Measurements from ENCODE around the gene ATP6AP1. TPM values are rescaled to one million over a fixed set of nuclear protein-coding genes. Genes with fewer than 3 reads are reported as not detected.

Gene ATP6AP1
- total and polyA plus RNA-seq, 9 of the 15 experiments (the other 6 are each of a cell fraction or from before 2014, with no cell fraction given) = 8.3 to 90.5 (median 52.9) TPM

- CTCF ChIA-PET (ENCODE audit: low intra/inter-chr PET ratio) = no interaction called here
- Histone ChIP-seq H4K20me1 (replicated peaks; ENCODE audit: control insufficient read depth, insufficient read depth, low read length) (peaks cover 5% of the 10 kb centered on the region; the same call in 1 of the 2 replicates), H3K27me3 (ENCODE audit: control insufficient read depth in 2 of 2, insufficient read depth in 2 of 2, low read length in 2 of 2) (no peaks in the 10 kb centered on the region), H3K79me2 (ENCODE audit: control insufficient read depth, insufficient read depth, low read length) (peaks cover 40% of the 10 kb centered on the region), H3K9ac (ENCODE audit: insufficient read depth in 1 of 2, low read depth in 2 of 2, low read length in 2 of 2) (no peak overlapping the region; a peak in 1 of 4 replicates), H3K4me3 (no peak overlapping the region), H3K4me2 (ENCODE audit: insufficient read depth, low read length) (no peak overlapping the region), H3K9me3 (replicated peaks; ENCODE audit: control insufficient read depth, insufficient read depth, low read depth, low read length) (no peaks in the 10 kb centered on the region), H3K27ac (ENCODE audit: extremely low read depth, low read depth, low read length) (no peak overlapping the region), H3K36me3 (ENCODE audit: control insufficient read depth, insufficient read depth, low read length) (peaks cover 53% of the 10 kb centered on the region; the same call in 2 of the 3 replicates), H3K4me1 (replicated peaks in 1 of 2; ENCODE audit: control insufficient read depth in 2 of 2, insufficient read depth in 2 of 2, low read length in 2 of 2) (peaks cover 11 to 55% of the 10 kb centered on the region in 2 experiments; a peak in 4 of 5 replicates), H2AFZ (ENCODE audit: low read depth, low read length) (no peak overlapping the region), H3K9me1 (ENCODE audit: control insufficient read depth, insufficient read depth, low read length) (peaks cover 3% of the 10 kb centered on the region)
- DNase-seq (ENCODE audit: extremely low read depth in 1 of 4, low spot score in 3 of 4) (no peak), ATAC-seq (no peak), FAIRE-seq (no peak)
- 89% methylated on average over 8 of the region's 11 CpGs for WGBS (ENCODE audit: insufficient coverage, low coverage, missing lambda C conversion rate)
- BruUV-seq (replicated peaks) = no TSS peak
- intact Hi-C loops (cut with micrococcal nuclease) = no loop called here
- in situ Hi-C loops (cut with MboI) = no loop called here
- TF ChIP-seq SP2 (IDR thresholded peaks at IDR 0.05; ENCODE audit: extremely low read depth, low read depth, low read length, poor library complexity, severe bottlenecking) = no peak
- no peak for TF ChIP-seq CCNT2 (IDR thresholded peaks at IDR 0.05; ENCODE audit: borderline replicate concordance, extremely low read depth, insufficient read length, low read depth, low read length)
- no peak for TF ChIP-seq ZNF197 (CRISPR knock-in tag; IDR thresholded peaks at IDR 0.05; ENCODE audit: low read depth)
- POLR2A ChIA-PET = interaction anchor here (0.6 to 1.6 kb wide), 4 partner anchors 11 to 706 kb away, joined by 3 to 6 read pairs (median 4); no protein-coding TSS in a partner anchor
These were observed 13.1 kb downstream of the ATP6AP1 start for GRCh38 chrX:154441564-154441963.

GRCh38 chrX:154441984-154442707 is 13.7 kb downstream of the ATP6AP1 start:
- ChIA-PET CTCF (ENCODE audit: low intra/inter-chr PET ratio) (no interaction called here), POLR2A (interaction anchor here (0.8 to 1.6 kb wide), 2 partner anchors 10 to 41 kb away, joined by 5 to 6 read pairs; no protein-coding TSS in a partner anchor)
- H3K9me1 ChIP-seq (ENCODE audit: control insufficient read depth, insufficient read depth, low read length) = peaks cover 3% of the 10 kb centered on the region
- H3K4me2 ChIP-seq (ENCODE audit: insufficient read depth, low read length) = no peak overlapping the region
- H3K27me3 ChIP-seq (ENCODE audit: control insufficient read depth in 2 of 2, insufficient read depth in 2 of 2, low read length in 2 of 2) = no peaks in the 10 kb centered on the region
- H3K36me3 ChIP-seq (ENCODE audit: control insufficient read depth, insufficient read depth, low read length) = peaks cover 59% of the 10 kb centered on the region; the same call in 2 of the 3 replicates
- BruUV-seq (replicated peaks) = TSS peak; percentile 25
- H3K4me3 ChIP-seq = no peak overlapping the region
- intact Hi-C loops (cut with micrococcal nuclease) = no loop called here
- in situ Hi-C loops (cut with MboI) = no loop called here
- peaks cover 11 to 53% of the 10 kb centered on the region in 2 experiments; a peak in 4 of 5 replicates for H3K4me1 ChIP-seq (replicated peaks in 1 of 2; ENCODE audit: control insufficient read depth in 2 of 2, insufficient read depth in 2 of 2, low read length in 2 of 2)
- WGBS (ENCODE audit: insufficient coverage, low coverage, missing lambda C conversion rate) = 82% methylated on average over 14 of the region's 21 CpGs
- H3K79me2 ChIP-seq (ENCODE audit: control insufficient read depth, insufficient read depth, low read length) = peaks cover 38% of the 10 kb centered on the region
- FAIRE-seq = no peak
- no peak overlapping the region for H3K27ac ChIP-seq (ENCODE audit: extremely low read depth, low read depth, low read length)
- no peak for ATAC-seq
- DNase-seq (ENCODE audit: extremely low read depth in 1 of 4, low spot score in 3 of 4) = no peak
- no peak overlapping the region for H2AFZ ChIP-seq (ENCODE audit: low read depth, low read length)
- H3K9me3 ChIP-seq (replicated peaks; ENCODE audit: control insufficient read depth, insufficient read depth, low read depth, low read length) = no peaks in the 10 kb centered on the region
- H4K20me1 ChIP-seq (replicated peaks; ENCODE audit: control insufficient read depth, insufficient read depth, low read length) = peaks cover 5% of the 10 kb centered on the region; the same call in 1 of the 2 replicates
- H3K9ac ChIP-seq (ENCODE audit: insufficient read depth in 1 of 2, low read depth in 2 of 2, low read length in 2 of 2) = no peak overlapping the region; a peak in 1 of 4 replicates
- no peak for TF ChIP-seq ZNF197 (CRISPR knock-in tag; IDR thresholded peaks at IDR 0.05; ENCODE audit: low read depth)
- TF ChIP-seq NCOA6 (IDR thresholded peaks at IDR 0.05) = no peak
- TF ChIP-seq ATF4 (CRISPR knock-in tag; IDR thresholded peaks at IDR 0.05) = no peak
- TF ChIP-seq SMARCE1 (IDR thresholded peaks at IDR 0.05) = no peak
- no peak for TF ChIP-seq FOXP4 (CRISPR knock-in tag; IDR thresholded peaks at IDR 0.05; ENCODE audit: borderline replicate concordance)
- no peak for TF ChIP-seq ZNF24 (IDR thresholded peaks at IDR 0.05)
- no peak for TF ChIP-seq E2F1 (CRISPR knock-in tag; IDR thresholded peaks at IDR 0.05)
- no peak for TF ChIP-seq ELF4 (CRISPR knock-in tag; IDR thresholded peaks at IDR 0.05)

Data from K562 (cell line).